Retinal pigment epithelial cell (primary cell): ENCODE data around the gene ZNF529.

Source experiments
- DNase-seq: peaks from one replicate; pipeline ENCODE4 v3.0.0-alpha.2; 2010; ENCODE audit warnings: low read depth
- H3K4me3 ChIP-seq: 2 replicates; pipeline ENCODE4 v1.5.1; 2011; ENCODE audit warnings: mild to moderate bottlenecking, low read length, control low read depth, moderate library complexity
- CTCF ChIP-seq: conservative IDR thresholded peaks from 2 replicates; pipeline ENCODE4 v1.5.1; 2011; ENCODE audit warnings: low read depth, low read length, control low read depth, inconsistent platforms

Gene ZNF529

GRCh38 chr19:36508325-36508724 is 64.8 kb downstream of the ZNF529 start:
- H3K4me3 ChIP-seq, result no peak overlapping the region
- no peak for TF ChIP-seq CTCF
- no peak for DNase-seq

- no peak for DNase-seq
- no peak for TF ChIP-seq CTCF
- H3K4me3 ChIP-seq, result no peak overlapping the region
Measured at GRCh38 chr19:36501973-36502372, 71.1 kb downstream of the ZNF529 start.

- no peak for TF ChIP-seq CTCF
- no peak overlapping the region for H3K4me3 ChIP-seq
- DNase-seq, result no peak
Measured at GRCh38 chr19:36497001-36497400, 76.1 kb downstream of the ZNF529 start.
